Brain microvascular endothelial cell (primary cell): Measurements from ENCODE around the gene GNG7.
"Not testable (repeated sequence)": the region's sequence is repeated elsewhere in the genome, so short reads cannot be mapped to it uniquely, and the experiment has no call there.

ENCODE experiments used
- DNase-seq: peaks from one replicate; pipeline ENCODE4 v3.0.0-alpha.2; 2020
- H3K27ac ChIP-seq: fragments of 250-450 bp; sonication (Bioruptor Pico); 2 replicates; pipeline ENCODE4 v1.5.1; 2020; ENCODE audit warnings: mild to moderate bottlenecking, moderate library complexity
- H3K27me3 ChIP-seq: fragments of 250-450 bp; sonication (Bioruptor Pico); replicated peaks from 2 replicates; pipeline ENCODE4 v1.5.1; 2020; ENCODE audit warnings: mild to moderate bottlenecking
- H3K36me3 ChIP-seq: fragments of 250-450 bp; sonication (Bioruptor Pico); replicated peaks from 2 replicates; pipeline ENCODE4 v1.5.1; 2020; ENCODE audit warnings: mild to moderate bottlenecking
- H3K4me3 ChIP-seq: 2 replicates; pipeline ENCODE4 v1.5.1; 2011; ENCODE audit warnings: low read depth, mild to moderate bottlenecking, control low read depth, low read length, moderate library complexity
- CTCF ChIP-seq: IDR thresholded peaks from 2 replicates; pipeline ENCODE4 v1.5.1; 2011; ENCODE audit warnings: low read depth, mild to moderate bottlenecking, moderate library complexity, low read length, control low read depth, inconsistent platforms; ENCODE audit errors: missing control alignments
- in situ Hi-C: cut with HindIII; loops from 2 replicates; pipeline ENCODE4 v1.10.0; 2017; ENCODE audit warnings: low sequenced_read_pairs, low pct_ligation_motif_present

The GNG7 gene

GRCh38 chr19:2625434-2625833, 77.1 kb downstream of the GNG7 start:
- Histone ChIP-seq H3K4me3 (no peak overlapping the region), H3K36me3 (no peaks in the 10 kb centered on the region), H3K27me3 (no peaks in the 10 kb centered on the region), H3K27ac (no peak overlapping the region)
- no peak for DNase-seq
- in situ Hi-C loops: no loop called here
- no peak for TF ChIP-seq CTCF

- peak; percentile 29 for TF ChIP-seq CTCF
- Histone ChIP-seq H3K27me3 (no peaks in the 10 kb centered on the region), H3K4me3 (no peak overlapping the region), H3K36me3 (no peaks in the 10 kb centered on the region), H3K27ac (no peak overlapping the region)
- DNase-seq: no peak
- in situ Hi-C loops: no loop called here
Measured at GRCh38 chr19:2624537-2625091, 77.9 kb downstream of the GNG7 start.

GRCh38 chr19:2623798-2624197, 78.7 kb downstream of the GNG7 start:
- no peak for TF ChIP-seq CTCF
- in situ Hi-C loops: no loop called here
- no peak overlapping the region for H3K27ac ChIP-seq
- DNase-seq: no peak
- no peaks in the 10 kb centered on the region for H3K27me3 ChIP-seq
- no peak overlapping the region for H3K4me3 ChIP-seq
- no peaks in the 10 kb centered on the region for H3K36me3 ChIP-seq

- DNase-seq, H3K36me3 ChIP-seq, H3K27ac ChIP-seq, H3K27me3 ChIP-seq, in situ Hi-C loops, H3K4me3 ChIP-seq: not testable (repeated sequence)
Measured at GRCh38 chr19:2622371-2622961, 80.0 kb downstream of the GNG7 start.

- in situ Hi-C loops: no loop called here
- TF ChIP-seq CTCF: no peak
- no peak for DNase-seq
- Histone ChIP-seq H3K27ac (no peak overlapping the region), H3K4me3 (no peak overlapping the region), H3K36me3 (no peaks in the 10 kb centered on the region), H3K27me3 (no peaks in the 10 kb centered on the region)
Measured at GRCh38 chr19:2619076-2619475, 83.4 kb downstream of the GNG7 start.

GRCh38 chr19:2618611-2619010, 83.9 kb downstream of the GNG7 start:
- no peak for DNase-seq
- no peak overlapping the region for H3K4me3 ChIP-seq
- H3K27me3 ChIP-seq: no peaks in the 10 kb centered on the region
- in situ Hi-C loops: no loop called here
- no peaks in the 10 kb centered on the region for H3K36me3 ChIP-seq
- no peak for TF ChIP-seq CTCF
- H3K27ac ChIP-seq: no peak overlapping the region
